ENCODE data around the gene ELK3.

Gene ELK3

GRCh38 chr12:96241846-96242256 lies 47.7 kb downstream of the ELK3 start:
- no peaks in the 10 kb centered on the region for H3K9me3 ChIP-seq (ENCODE audit: severe bottlenecking)

DNA sequence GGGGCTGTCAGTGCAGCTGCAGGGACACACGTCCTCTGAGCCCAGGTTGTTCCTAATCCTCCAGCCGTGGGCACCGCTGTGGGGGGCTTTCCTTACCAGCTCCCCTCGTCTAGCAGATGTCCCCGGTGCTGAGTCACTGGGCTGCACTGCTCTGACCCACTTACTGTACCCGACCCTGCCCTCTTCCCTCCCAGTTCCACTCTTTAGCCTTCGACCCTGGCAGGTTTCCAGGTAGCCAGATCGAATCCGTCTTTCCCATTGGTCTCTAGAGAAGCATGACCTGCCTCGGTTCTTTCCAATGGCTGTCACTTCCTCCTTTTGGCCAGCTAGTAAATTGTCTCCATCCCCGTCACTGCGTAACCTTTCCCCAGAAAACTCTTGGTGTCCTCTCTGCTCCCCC lies 48.4 kb downstream of the ELK3 start:
- no peak for TF ChIP-seq CTCF (IDR thresholded peaks at IDR 0.05; ENCODE audit: low read depth, low read length)
- Histone ChIP-seq H3K27ac (no peak overlapping the region), H3K27me3 (ENCODE audit: insufficient read depth, low read depth, severe bottlenecking) (no peaks in the 10 kb centered on the region), H3K36me3 (no peaks in the 10 kb centered on the region; the same call in 1 of the 2 replicates), H3K4me3 (ENCODE audit: low read depth, low read length) (no peak overlapping the region), H3K9me3 (ENCODE audit: severe bottlenecking) (no peaks in the 10 kb centered on the region)
- DNase-seq: no peak

More at GRCh38 chr12:96241846-96242256, 47.7 kb downstream of the ELK3 start:
- TF ChIP-seq CTCF (IDR thresholded peaks at IDR 0.05; ENCODE audit: low read depth, low read length): no peak
- no peaks in the 10 kb centered on the region for H3K27me3 ChIP-seq (ENCODE audit: insufficient read depth, low read depth, severe bottlenecking)
- no peak for DNase-seq
- H3K36me3 ChIP-seq: no peaks in the 10 kb centered on the region
- H3K4me3 ChIP-seq (ENCODE audit: low read depth, low read length): no peak overlapping the region
- H3K27ac ChIP-seq: no peak overlapping the region

DNA sequence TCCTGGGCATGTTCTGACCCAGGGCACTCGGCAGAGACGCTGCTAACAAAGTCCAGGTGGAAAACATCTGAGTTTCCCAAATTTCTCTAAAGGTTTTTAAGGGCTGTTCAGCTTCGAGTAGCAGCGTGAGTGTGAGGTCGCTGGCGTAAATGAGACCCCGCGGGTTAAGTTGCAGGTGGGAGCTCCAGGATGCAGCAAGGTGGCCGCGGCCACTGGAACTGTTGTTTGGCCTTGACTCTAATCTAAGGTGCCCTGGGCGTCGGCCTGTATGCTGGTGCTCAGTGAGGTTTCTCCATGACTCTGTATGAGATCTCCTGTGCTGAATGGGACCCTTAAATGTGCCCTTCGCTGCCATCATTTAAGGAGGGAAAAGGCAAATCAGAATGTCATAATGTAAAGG lies 50.7 kb downstream of the ELK3 start:
- Histone ChIP-seq H3K36me3 (no peaks in the 10 kb centered on the region; the same call in 1 of the 2 replicates), H3K4me3 (ENCODE audit: low read depth, low read length) (no peak overlapping the region), H3K27ac (no peak overlapping the region), H3K9me3 (ENCODE audit: severe bottlenecking) (no peaks in the 10 kb centered on the region), H3K27me3 (ENCODE audit: insufficient read depth, low read depth, severe bottlenecking) (no peaks in the 10 kb centered on the region)
- TF ChIP-seq CTCF (IDR thresholded peaks at IDR 0.05; ENCODE audit: low read depth, low read length): no peak
- no peak for DNase-seq

DNA sequence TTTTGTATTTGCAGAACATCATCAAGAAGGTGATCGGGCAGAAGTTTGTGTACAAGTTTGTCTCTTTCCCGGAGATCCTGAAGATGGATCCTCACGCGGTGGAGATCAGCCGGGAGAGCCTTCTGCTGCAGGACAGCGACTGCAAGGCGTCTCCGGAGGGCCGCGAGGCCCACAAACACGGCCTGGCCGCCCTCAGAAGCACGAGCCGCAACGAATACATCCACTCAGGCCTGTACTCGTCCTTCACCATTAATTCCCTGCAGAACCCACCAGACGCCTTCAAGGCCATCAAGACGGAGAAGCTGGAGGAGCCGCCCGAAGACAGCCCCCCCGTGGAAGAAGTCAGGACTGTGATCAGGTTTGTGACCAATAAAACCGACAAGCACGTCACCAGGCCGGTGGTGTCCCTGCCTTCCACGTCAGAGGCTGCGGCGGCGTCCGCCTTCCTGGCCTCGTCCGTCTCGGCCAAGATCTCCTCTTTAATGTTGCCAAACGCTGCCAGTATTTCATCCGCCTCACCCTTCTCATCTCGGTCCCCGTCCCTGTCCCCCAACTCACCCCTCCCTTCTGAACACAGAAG lies 52.8 kb downstream of the ELK3 start:
- H3K9me3 ChIP-seq (ENCODE audit: severe bottlenecking): no peaks in the 10 kb centered on the region
- no peak for DNase-seq
- no peaks in the 10 kb centered on the region for H3K27me3 ChIP-seq (ENCODE audit: insufficient read depth, low read depth, severe bottlenecking)
- H3K27ac ChIP-seq: no peak overlapping the region
- no peak for TF ChIP-seq CTCF (IDR thresholded peaks at IDR 0.05; ENCODE audit: low read depth, low read length)
- no peaks in the 10 kb centered on the region; the same call in 1 of the 2 replicates for H3K36me3 ChIP-seq
- no peak overlapping the region for H3K4me3 ChIP-seq (ENCODE audit: low read depth, low read length)

- DNase-seq: no peak
- no peak for TF ChIP-seq CTCF (IDR thresholded peaks at IDR 0.05; ENCODE audit: low read depth, low read length)
- Histone ChIP-seq H3K27ac (no peak overlapping the region), H3K27me3 (ENCODE audit: insufficient read depth, low read depth, severe bottlenecking) (no peaks in the 10 kb centered on the region), H3K4me3 (ENCODE audit: low read depth, low read length) (no peak overlapping the region), H3K36me3 (no peaks in the 10 kb centered on the region; the same call in 1 of the 2 replicates), H3K9me3 (ENCODE audit: severe bottlenecking) (no peaks in the 10 kb centered on the region)
These were observed 53.4 kb downstream of the ELK3 start for GRCh38 chr12:96247563-96247962.
